ENCODE data around the gene BPIFA3. TPM values are rescaled to one million over a fixed set of nuclear protein-coding genes. Genes with fewer than 3 reads are reported as not detected.

BPIFA3 gene
- polyA plus RNA-seq, 3 donors = not detected

GRCh38 chr20:33169176-33169794 lies 47.9 kb upstream of the BPIFA3 start:
- intact Hi-C loops (cut with micrococcal nuclease) = no loop called here
- Histone ChIP-seq H3K27me3 (ENCODE audit: control insufficient read depth in 2 of 2, insufficient read depth in 2 of 2, low read length in 2 of 2) (no peaks in the 10 kb centered on the region), H3K79me2 (ENCODE audit: insufficient read depth, low read length) (no peaks in the 10 kb centered on the region), H3K9me3 (replicated peaks in 1 of 2; ENCODE audit: control insufficient read depth in 1 of 2, insufficient read depth in 1 of 2, low read length in 2 of 2) (peaks cover 8 to 9% of the 10 kb centered on the region in 2 donors), H4K20me1 (ENCODE audit: insufficient read depth, low read length) (no peaks in the 10 kb centered on the region), H3K4me1 (ENCODE audit: control insufficient read depth in 1 of 2, insufficient read depth in 2 of 2, low read length in 2 of 2) (no peaks in the 10 kb centered on the region), H3K27ac (ENCODE audit: low read depth in 1 of 2, low read length in 2 of 2) (no peak overlapping the region), H2AFZ (ENCODE audit: insufficient read depth, low read depth, low read length, poor library complexity, severe bottlenecking) (no peak overlapping the region), H3K4me2 (replicated peaks; ENCODE audit: extremely low read depth, low read length, poor library complexity, severe bottlenecking) (no peak overlapping the region), H3K9ac (ENCODE audit: insufficient read depth, low read length, poor library complexity, severe bottlenecking) (no peak overlapping the region), H3K4me3 (replicated peaks in 1 of 3; ENCODE audit: low read depth in 2 of 3, low read length in 3 of 3) (no peak overlapping the region), H3K36me3 (replicated peaks in 1 of 2; ENCODE audit: control insufficient read depth in 1 of 2, insufficient read depth in 2 of 2, low read length in 2 of 2) (no peaks in the 10 kb centered on the region)
- no peak for DNase-seq
- no peak overlapping the region for H3K27ac Mint-ChIP-seq
- peaks cover 0 to 10% (median 1%) of the 10 kb centered on the region in 3 donors for H3K27me3 Mint-ChIP-seq (ENCODE audit: low read depth in 3 of 3)
- H3K4me3 Mint-ChIP-seq = no peak overlapping the region
- H3K36me3 Mint-ChIP-seq = no peaks in the 10 kb centered on the region
- H3K4me1 Mint-ChIP-seq = no peaks in the 10 kb centered on the region
- peak; percentile 76 for TF ChIP-seq CTCF (IDR thresholded peaks at IDR 0.05)
- WGBS (ENCODE audit: insufficient coverage) = 48% methylated on average over 6 of the region's 8 CpGs
- H3K9me3 Mint-ChIP-seq = peaks cover 3 to 21% (median 12%) of the 10 kb centered on the region in 7 donors

GRCh38 chr20:33172781-33173180 lies 44.4 kb upstream of the BPIFA3 start:
- Mint-ChIP-seq H3K4me1 (no peaks in the 10 kb centered on the region), H3K27ac (no peak overlapping the region)

More at GRCh38 chr20:33172781-33173180, 44.4 kb upstream of the BPIFA3 start:
- Histone ChIP-seq H3K36me3 (replicated peaks in 1 of 2; ENCODE audit: control insufficient read depth in 1 of 2, insufficient read depth in 2 of 2, low read length in 2 of 2) (no peaks in the 10 kb centered on the region), H3K27me3 (ENCODE audit: control insufficient read depth in 2 of 2, insufficient read depth in 2 of 2, low read length in 2 of 2) (no peaks in the 10 kb centered on the region), H3K27ac (ENCODE audit: low read depth in 1 of 2, low read length in 2 of 2) (no peak overlapping the region), H3K4me2 (replicated peaks; ENCODE audit: extremely low read depth, low read length, poor library complexity, severe bottlenecking) (no peak overlapping the region), H3K9ac (ENCODE audit: insufficient read depth, low read length, poor library complexity, severe bottlenecking) (no peak overlapping the region), H3K4me3 (replicated peaks in 1 of 3; ENCODE audit: low read depth in 2 of 3, low read length in 3 of 3) (no peak overlapping the region), H3K9me3 (replicated peaks in 1 of 2; ENCODE audit: control insufficient read depth in 1 of 2, insufficient read depth in 1 of 2, low read length in 2 of 2) (peaks cover 8 to 9% of the 10 kb centered on the region in 2 donors), H4K20me1 (ENCODE audit: insufficient read depth, low read length) (no peaks in the 10 kb centered on the region), H3K79me2 (ENCODE audit: insufficient read depth, low read length) (no peaks in the 10 kb centered on the region), H3K4me1 (ENCODE audit: control insufficient read depth in 1 of 2, insufficient read depth in 2 of 2, low read length in 2 of 2) (no peaks in the 10 kb centered on the region), H2AFZ (ENCODE audit: insufficient read depth, low read depth, low read length, poor library complexity, severe bottlenecking) (no peak overlapping the region)
- H3K27me3 Mint-ChIP-seq (ENCODE audit: low read depth in 3 of 3) = peaks cover 2 to 3% (median 2%) of the 10 kb centered on the region in 3 donors
- H3K4me3 Mint-ChIP-seq = no peak overlapping the region
- H3K36me3 Mint-ChIP-seq = no peaks in the 10 kb centered on the region
- peaks cover 3 to 19% (median 12%) of the 10 kb centered on the region in 7 donors for H3K9me3 Mint-ChIP-seq
- 90% methylated on average over 5 of the region's 7 CpGs for WGBS (ENCODE audit: insufficient coverage)
- TF ChIP-seq CTCF (IDR thresholded peaks at IDR 0.05) = no peak
- intact Hi-C loops (cut with micrococcal nuclease) = no loop called here
- DNase-seq = no peak
